HG03064 (cell line): ENCODE data around the gene DAO.

Experiments
- ATAC-seq: cut with Tn5 transposase; IDR thresholded peaks from one replicate; pipeline ENCODE4 v1.9.1; 2021; ENCODE audit warnings: low read depth; ENCODE audit not compliant: unreplicated experiment

Gene DAO

DNA sequence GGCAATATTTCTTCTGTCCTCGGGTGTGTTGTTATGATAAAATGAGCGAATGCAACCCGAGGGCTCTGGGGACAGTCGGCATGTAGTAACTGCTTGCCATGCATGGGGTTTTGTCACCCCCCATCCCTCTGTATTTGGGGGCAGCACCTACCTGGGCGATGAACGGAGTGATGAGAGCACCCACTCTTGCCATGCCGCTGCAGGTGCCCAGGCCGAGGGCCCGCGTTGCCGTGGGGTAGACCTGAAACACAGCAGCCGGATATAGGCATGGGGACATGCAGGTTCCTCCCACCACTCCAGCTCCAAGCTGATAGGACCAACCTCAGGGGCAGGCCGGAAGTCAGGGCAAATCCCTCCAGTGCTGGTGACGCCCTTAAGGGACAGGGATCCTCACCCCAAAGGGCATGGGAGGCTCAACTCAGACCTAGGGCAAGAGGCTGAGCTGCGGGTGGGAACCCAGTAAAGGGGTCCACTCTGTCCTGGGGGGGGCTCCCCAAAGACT, 35.8 kb downstream of the DAO start:
- no peak for ATAC-seq

DNA sequence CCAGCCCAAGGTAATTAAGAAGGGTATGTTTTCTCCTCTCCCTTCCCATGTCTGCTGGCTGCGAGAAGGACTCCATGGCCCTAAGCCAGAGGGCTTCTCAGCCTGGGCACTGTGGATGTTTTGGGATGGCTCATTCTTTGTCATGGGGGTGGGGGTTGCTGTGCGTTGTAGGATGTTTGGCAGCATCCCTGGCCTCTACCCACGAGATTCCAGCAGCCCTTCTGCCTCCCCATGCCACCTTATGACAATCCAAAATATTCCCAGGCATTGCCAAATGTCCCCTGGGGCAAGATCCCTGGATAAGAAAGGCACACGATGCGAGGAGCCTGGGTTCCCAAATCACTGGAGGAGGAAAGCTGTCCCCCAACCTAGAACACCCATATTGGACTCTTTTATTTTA, 36.4 kb downstream of the DAO start:
- no peak for ATAC-seq

DNA sequence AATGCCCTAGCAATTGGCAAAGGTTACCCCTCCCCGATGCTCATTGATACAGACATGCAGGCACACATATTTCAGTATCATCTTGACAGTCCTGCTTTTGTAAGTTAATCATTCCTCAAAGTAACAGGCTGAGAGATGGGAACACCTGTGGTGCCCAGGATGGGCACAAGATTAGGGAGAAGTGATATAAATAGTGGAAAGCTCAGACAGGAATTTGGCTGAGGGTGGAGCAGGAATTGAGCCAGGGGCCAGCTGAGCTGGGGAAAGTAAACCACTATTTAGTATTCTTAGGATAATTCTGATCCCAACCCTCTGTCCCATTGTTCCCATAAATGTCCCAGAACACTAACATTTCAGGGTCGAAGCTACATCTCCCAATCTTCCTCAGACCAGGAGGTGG, 38.3 kb downstream of the DAO start:
- ATAC-seq, result no peak

DNA sequence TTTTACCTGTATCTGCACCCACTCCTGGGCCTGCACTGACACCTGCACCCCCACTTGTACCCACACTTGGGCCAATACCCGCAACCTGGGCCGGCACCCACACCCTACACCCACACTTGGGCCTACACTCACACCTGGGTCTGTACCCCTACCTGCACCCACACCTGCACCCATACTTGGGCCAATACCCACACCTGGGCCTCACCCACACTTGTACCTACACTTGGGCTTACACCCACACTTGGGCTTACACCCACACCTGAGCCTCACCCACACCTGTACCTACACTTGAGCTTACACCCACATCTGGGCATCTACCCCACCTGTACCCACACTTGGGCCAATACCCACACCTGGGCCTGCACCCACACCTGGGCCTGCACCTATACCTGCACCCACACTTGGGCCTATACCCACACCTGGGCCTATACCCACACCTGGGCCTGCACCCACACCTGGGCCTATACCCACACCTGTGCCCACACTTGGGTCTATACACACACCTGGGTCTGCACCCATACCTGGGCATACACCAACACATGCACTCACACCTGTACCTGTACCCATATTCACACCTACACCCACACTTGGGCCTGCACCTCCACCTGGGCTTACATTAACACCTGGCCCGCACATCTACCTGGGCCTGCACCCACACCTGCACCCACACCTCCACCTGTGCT, 39.2 kb downstream of the DAO start:
- ATAC-seq, result no peak

DNA sequence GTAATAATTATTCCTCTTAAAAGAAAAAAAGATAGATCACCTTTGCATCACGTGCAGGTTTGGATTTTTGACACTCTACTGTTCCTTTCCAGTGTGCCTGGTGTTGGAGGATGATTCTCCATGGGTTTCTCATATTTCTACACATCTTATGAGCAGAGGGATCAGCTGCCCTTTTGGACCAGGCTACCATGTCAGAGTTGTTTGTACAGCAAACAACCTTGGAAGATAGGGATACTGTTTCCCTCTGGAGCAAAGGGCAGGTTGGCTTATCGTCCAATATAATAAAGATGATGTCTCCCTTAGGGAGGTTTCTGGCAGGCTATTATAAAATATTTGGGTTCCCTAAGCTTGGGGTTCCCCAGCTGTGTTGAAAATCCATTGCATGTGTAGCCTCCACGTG, 42.1 kb downstream of the DAO start:
- ATAC-seq, result no peak

DNA sequence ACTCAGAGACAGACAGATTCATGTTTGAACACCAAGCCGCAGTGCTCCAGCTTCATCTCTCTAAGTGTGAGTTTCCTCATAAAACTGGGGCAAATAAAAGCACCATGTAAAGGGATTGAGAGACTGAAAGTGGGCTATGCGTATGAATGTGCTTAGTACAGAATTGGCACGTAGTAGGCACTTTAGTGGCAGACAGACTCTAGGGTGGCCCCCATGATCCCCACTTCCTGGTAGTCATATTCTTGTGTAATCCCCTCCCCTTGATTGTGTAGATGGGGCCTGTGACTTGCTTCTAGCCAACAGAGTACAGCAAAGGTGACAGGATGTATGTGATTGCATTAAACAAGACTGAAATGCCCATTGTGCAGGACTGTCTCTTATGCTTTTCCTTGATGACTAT, 43.0 kb downstream of the DAO start:
- ATAC-seq, result no peak

DNA sequence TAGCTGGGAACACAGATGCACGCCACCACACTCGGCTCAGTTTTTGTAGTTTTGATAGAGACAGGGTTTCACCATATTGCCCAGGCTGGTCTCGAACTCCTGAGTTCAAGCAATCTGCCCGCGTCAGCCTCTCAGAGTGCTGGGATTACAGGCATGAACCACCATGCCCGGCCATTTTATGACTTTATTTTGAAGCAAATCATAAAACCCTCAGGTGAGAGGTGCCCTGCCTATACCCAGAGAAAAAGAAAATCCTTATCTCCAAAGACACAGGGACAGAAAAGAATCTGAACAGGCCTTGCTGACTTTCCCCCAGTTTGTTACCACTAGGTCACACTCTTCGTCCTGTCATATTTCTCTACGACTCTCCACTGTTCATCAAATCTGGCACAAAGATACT, 48.8 kb downstream of the DAO start:
- no peak for ATAC-seq

DNA sequence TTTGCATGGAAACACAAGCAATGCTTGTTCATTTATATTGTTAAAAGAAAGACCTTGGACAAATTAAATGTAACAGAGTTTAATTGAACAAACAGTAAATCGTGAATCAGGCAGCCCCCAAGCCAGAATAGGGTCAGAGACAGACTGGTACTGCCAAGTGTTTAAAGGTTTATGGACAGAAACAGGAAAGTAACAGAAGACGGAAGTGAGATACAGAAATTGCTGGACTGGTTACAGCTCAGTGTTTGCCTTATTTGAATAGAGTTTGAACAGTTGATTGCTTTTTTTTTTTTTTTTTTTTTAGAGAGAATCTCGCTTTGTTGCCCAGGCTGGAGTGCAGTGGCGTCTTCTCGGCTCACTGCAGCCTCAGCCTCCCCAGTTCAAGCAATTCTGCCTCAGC, 50.3 kb downstream of the DAO start:
- ATAC-seq, result no peak

DNA sequence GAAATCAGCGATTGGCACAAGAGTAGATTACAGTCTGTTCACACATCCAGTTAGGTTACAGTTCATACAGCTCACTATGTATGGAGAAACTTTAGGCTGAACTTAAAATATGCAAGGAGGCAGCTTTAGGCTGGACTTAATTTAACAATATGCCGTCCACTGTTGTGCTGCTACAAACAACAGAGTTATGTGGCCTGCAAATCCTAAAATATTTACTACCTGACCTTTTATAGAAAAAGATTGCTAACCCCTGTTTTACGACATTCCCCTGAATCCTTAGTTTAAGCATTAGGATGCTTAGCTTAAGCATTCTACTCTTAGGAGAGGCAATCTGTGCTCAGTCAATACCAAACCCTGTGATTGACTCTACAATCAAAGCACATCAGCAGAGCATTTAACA, 50.9 kb downstream of the DAO start:
- no peak for ATAC-seq

DNA sequence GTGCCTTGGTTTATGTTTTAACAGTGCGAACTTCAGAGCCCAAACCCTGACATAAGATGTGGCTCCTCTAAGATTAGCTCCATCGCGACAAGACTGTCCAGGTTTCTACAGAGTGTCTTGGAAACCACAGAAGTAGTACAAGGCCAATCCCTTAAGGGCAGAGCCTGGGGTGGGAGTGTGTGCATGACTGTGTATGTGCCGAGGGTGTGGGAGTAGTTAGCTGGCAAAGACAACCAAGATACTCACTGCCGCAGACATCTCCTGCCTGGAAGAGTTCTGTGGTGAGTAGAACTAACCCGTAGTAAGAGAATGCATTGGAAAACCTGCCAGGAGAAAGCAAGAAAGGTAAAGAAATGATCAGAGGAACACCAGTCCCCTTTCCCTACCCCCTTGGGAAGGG, 54.1 kb downstream of the DAO start:
- no peak for ATAC-seq

DNA sequence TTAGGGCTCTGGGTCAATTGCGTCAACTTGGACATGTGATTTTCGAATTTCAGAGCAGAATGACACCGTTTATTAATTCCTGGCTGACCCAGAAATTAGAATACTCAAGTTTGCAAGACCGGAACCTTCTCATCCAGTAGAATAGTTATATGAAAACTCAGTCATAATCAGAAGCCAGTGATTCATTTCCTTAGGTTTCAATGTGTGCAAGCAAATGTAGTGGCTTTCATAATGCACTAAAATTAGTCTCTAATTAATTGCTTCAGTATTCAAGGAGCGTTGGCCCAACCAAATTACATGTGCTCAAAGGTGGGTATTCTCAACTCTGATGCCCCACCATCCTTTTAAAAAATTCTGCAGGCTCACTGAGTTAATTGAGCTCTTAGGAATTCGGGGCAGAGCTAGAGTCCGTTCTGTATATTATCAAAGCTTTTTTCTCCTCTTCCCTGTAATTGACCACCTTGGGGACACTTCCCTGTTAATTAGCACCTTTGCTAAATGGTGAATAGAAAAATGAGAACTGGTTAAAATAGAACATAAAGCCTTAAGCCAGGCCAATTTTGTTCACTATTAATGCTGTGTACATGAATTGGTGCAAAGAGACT, 55.4 kb downstream of the DAO start:
- no peak for ATAC-seq

DNA sequence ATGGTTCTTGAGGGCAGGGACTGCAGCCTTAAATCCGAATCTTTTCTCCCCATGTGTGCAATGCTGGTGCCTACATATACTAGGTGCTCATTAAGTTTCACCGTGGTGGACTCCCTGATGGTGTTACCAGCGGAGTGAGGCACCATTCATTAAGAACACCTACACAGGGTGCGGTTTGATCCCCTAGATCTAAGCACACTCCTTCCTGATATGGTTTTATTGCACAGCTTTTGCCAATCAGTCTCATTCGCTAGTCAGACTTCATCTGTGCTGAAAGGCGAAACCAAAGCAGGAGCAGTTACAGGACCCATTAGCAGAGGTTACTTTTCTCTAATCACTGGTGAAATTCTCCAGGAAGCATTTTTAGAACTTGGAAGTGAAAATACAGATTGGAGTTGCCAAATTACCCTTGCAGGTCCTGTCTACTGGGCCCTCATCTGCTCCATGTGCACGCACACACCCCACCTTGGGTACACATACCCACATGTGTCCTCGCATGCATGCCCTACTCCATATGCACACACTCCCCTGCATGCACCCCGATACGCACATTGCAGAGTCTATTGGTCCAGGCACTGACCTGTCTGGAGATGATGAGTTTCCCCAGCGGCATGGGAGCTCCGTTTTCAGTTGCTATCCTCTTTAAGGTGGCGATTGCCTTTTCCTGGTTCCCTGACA, 58.5 kb downstream of the DAO start:
- no peak for ATAC-seq

DNA sequence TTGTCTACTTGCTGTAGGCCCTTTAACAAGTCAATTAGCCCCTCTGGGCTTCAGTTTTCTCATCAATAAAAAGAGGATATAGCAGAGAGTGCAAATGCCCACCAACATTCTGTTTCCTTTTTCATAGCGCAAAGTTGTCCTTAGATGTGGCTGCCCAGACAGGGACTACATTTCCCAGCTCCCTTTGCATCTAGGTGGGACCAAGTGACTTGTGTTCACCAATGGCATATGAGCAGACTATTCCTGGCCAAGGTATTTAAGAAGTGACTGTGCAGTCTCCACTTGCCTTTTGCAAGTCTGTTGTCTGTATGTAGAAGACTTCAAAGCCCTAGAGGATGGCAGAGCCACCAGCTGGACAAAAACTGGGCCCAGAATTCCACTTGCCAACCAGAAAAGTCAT, 59.7 kb downstream of the DAO start:
- no peak for ATAC-seq

DNA sequence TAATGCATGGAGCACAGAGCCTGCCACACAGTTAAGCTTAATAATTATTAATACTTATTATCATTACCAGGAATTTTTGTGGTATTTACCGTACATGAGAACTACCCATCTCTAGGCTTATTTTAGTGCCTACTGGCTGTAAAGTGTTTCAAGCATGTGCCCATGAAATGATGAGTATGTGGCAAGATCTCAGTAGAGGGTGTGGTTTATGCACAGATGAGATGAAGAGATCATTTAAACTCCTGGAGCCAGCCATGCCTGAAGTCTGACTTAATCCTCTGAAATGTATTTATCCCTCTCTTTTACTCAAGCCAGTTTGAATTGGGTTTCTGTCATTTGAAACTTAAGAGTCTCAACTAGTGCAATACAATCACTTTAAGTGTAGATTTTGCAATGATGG, 60.2 kb downstream of the DAO start:
- no peak for ATAC-seq

DNA sequence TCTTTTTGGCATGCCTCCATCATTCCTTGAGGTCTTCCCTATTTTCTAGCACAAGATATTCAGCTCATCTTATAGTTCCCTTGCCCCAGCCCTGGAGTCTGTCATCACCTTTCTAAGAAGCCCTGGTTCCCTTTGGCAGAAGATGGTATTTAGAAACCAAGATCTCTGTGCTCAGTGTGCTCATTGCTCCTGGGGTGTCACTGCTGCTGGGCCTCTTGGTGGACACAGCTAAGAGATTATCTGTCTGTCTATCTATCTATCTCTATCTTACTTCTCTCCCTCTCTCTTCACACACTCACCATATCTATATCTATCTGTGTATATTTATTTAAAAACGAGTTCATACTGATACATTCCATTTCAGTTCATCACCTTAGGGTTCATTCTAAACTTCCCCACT, 67.2 kb downstream of the DAO start:
- ATAC-seq, result no peak

DNA sequence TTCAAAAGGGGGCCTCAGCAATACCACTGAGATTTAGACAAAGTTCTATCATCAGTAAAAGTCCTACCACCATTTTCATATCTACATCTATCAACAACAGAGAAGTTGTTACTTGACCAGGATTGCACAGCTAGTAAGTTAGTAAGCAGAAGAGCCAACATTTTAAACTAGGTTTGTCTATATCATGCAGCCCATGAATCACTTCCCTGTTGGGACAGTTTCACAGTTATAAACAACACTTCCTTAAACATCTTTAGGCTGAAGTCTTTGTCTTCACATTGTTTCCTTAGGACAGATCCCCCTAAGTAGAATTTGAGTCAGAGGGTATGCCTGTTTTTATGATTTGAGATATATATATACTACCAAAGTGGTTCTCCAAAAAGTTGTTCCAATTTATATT, 68.5 kb downstream of the DAO start:
- no peak for ATAC-seq

DNA sequence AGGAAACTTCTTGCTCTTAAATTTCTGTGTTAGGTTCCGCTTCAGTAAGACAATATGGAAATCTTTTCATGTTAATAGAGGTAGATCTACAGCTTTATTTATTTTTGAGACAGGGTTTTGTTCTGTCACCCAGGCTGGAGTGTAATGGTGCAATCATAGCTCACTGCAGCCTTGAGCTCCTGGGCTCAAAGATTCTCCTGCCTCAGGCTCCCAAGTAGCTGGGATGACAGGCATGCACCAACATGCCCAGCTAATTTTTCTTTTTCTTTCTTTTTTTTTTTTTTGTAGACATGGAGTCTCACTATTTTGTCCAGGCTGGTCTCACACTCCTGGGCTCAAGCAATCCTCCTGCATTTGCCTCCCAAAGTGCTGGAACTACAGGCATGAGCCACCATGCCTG, 70.1 kb downstream of the DAO start:
- ATAC-seq, result no peak
